Measurements from ENCODE around the gene TPT1. TPM values are rescaled to one million over a fixed set of nuclear protein-coding genes. Genes with fewer than 3 reads are reported as not detected.

The TPT1 gene
- 1,000 to 10,000 TPM; 4,074 to 4,420 (median 4,249) TPM for total RNA-seq

- TF ChIP-seq, protein P1, sequence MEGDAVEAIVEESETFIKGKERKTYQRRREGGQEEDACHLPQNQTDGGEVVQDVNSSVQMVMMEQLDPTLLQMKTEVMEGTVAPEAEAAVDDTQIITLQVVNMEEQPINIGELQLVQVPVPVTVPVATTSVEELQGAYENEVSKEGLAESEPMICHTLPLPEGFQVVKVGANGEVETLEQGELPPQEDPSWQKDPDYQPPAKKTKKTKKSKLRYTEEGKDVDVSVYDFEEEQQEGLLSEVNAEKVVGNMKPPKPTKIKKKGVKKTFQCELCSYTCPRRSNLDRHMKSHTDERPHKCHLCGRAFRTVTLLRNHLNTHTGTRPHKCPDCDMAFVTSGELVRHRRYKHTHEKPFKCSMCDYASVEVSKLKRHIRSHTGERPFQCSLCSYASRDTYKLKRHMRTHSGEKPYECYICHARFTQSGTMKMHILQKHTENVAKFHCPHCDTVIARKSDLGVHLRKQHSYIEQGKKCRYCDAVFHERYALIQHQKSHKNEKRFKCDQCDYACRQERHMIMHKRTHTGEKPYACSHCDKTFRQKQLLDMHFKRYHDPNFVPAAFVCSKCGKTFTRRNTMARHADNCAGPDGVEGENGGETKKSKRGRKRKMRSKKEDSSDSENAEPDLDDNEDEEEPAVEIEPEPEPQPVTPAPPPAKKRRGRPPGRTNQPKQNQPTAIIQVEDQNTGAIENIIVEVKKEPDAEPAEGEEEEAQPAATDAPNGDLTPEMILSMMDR (IDR thresholded peaks at IDR 0.05; ENCODE audit: low read depth) = no peak
Observed at GRCh38 chr13:45341034-45341798, at the start of gene TPT1. TSS of gene TPT1 (minus strand) at chr13:45341183. CDS start at chr13:45341069, 114 bp downstream.

DNA sequence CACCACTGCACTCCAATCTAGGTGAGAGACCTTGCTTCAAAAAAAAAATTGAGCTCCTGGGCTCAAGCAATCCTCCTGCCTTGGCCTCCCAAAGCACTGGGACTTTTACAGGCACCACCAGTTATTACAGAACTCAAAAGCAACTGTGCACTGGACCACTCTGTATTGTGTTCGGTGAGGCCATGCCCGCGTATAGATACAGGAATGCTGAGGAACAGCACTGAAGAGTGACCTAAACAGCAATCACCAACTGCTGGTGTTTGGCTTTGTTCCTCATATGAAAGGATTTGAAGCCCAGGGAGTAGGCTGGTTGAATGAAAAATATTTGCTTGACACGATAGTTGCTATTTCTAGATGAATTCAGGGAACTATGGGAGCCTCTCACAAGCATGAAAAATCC is 47.7 kb upstream of the TPT1 start:
- TF ChIP-seq, protein P1 (IDR thresholded peaks at IDR 0.05; ENCODE audit: low read depth) = no peak

GRCh38 chr13:45385907-45386553 is 45.0 kb upstream of the TPT1 start:
- TF ChIP-seq, protein P1 (IDR thresholded peaks at IDR 0.05; ENCODE audit: low read depth) = no peak

- TF ChIP-seq, protein P1 (IDR thresholded peaks at IDR 0.05; ENCODE audit: low read depth) = no peak
Observed at GRCh38 chr13:45385320-45385719, 44.3 kb upstream of the TPT1 start.

- TF ChIP-seq, protein P1 (IDR thresholded peaks at IDR 0.05; ENCODE audit: low read depth) = no peak
Observed at GRCh38 chr13:45384474-45385174, 43.6 kb upstream of the TPT1 start.

DNA sequence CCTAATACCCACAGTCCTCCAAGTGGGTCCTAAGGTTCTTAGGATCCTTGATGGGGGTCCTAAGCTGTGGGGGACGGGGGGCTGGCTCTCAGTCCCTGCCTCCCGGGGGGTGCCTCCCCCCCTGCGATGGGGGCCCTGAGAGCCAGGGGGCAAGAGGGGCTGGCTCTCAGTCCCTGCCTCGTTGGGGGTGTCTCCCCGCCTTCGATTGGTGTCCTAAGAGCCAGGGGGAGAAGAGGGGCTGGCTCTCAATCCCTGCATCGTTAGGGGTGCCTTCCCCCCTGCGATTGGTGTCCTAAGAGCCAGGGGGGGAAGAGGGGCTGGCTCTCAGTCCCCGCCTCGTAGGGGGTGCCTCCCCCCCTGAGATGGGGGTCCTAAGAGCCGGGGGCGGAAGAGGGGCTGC is 40.2 kb upstream of the TPT1 start:
- TF ChIP-seq, protein P1 (IDR thresholded peaks at IDR 0.05; ENCODE audit: low read depth) = no peak

DNA sequence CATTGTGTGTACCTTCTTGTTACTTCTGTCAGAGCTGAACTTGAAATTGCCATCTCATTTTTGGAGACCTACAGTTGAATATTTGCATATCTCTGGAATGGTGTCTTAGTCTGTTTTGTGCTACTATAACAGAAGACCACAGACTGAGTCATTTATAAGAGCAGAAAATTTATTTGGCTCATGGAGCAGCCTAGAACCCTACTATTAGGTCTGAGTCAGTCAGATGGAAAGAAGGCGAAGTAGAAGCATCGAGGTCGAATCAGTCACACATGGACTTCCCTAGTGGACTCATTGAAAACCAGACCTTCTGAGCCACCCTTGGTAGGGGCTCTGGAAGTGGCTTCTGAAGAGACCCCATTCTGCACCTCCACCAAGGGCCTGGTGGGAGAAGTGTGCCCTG is 33.9 kb upstream of the TPT1 start:
- TF ChIP-seq, protein P1 (IDR thresholded peaks at IDR 0.05; ENCODE audit: low read depth) = no peak

Measured in subcutaneous adipose tissue (tissue), 4 donors.